ENCODE data around the gene POLR2H. TPM values are rescaled to one million over a fixed set of nuclear protein-coding genes. Genes with fewer than 3 reads are reported as not detected.

The POLR2H gene
- polyA plus RNA-seq, 1 donor (not counting 4 experiments of a cell fraction or from before 2014, with no cell fraction given), result 202 TPM

DNA sequence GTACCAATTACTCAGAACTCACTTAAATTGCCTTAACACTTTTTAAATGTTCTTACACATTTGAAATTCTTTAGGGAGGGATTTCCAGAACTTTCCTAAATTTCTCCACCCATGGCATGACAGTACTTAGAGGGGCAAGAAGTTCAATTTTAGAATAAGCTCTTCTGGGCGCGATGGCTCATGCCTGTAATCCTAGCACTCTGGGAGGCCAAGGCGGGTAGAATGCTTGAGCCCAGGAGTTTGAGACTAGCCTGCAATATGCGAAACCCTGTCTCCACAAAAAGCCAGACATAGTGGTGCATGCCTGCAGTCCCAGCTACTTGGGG is 13.5 kb upstream of the POLR2H start:
- peaks cover 11 to 13% of the 10 kb centered on the region in 2 experiments for H3K36me3 ChIP-seq (ENCODE audit: control insufficient read depth in 2 of 2, extremely low read depth in 1 of 2, insufficient read depth in 2 of 2, low read length in 2 of 2)
- peaks cover 11% of the 10 kb centered on the region for H3K4me1 ChIP-seq (ENCODE audit: control insufficient read depth, extremely low read depth, insufficient read depth, low read length)
- dilution Hi-C loops (cut with MboI; ENCODE audit: extremely low pct_ligation_motif_present, low sequenced_read_pairs), result no loop called here
- H3K27me3 ChIP-seq (ENCODE audit: control insufficient read depth, extremely low read depth, insufficient read depth, low read length), result no peaks in the 10 kb centered on the region
- no peak for DNase-seq (ENCODE audit: low read depth, low spot score)
- H3K27ac ChIP-seq (ENCODE audit: control insufficient read depth, insufficient read depth, low read length), result no peak overlapping the region
- H4K20me1 ChIP-seq (ENCODE audit: control insufficient read depth, extremely low read depth, insufficient read depth, low read length), result no peaks in the 10 kb centered on the region
- no peak for TF ChIP-seq EZH2 (IDR thresholded peaks at IDR 0.05; ENCODE audit: low read length)
- TF ChIP-seq, protein P1, sequence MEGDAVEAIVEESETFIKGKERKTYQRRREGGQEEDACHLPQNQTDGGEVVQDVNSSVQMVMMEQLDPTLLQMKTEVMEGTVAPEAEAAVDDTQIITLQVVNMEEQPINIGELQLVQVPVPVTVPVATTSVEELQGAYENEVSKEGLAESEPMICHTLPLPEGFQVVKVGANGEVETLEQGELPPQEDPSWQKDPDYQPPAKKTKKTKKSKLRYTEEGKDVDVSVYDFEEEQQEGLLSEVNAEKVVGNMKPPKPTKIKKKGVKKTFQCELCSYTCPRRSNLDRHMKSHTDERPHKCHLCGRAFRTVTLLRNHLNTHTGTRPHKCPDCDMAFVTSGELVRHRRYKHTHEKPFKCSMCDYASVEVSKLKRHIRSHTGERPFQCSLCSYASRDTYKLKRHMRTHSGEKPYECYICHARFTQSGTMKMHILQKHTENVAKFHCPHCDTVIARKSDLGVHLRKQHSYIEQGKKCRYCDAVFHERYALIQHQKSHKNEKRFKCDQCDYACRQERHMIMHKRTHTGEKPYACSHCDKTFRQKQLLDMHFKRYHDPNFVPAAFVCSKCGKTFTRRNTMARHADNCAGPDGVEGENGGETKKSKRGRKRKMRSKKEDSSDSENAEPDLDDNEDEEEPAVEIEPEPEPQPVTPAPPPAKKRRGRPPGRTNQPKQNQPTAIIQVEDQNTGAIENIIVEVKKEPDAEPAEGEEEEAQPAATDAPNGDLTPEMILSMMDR (optimal IDR thresholded peaks at IDR 0.05 in 1 of 3, IDR thresholded peaks at IDR 0.05 in 1 of 3, conservative IDR thresholded peaks at IDR 0.05 in 1 of 3; ENCODE audit: extremely low read depth in 1 of 3, insufficient read depth in 2 of 3, low read length in 3 of 3), result no peak
- H3K9me1 ChIP-seq (ENCODE audit: control insufficient read depth, extremely low read depth, insufficient read depth, low read length), result no peaks in the 10 kb centered on the region
- no peak overlapping the region for H3K9ac ChIP-seq (ENCODE audit: control insufficient read depth, extremely low read depth, insufficient read depth, low read length)
- no peak overlapping the region for H2AFZ ChIP-seq (ENCODE audit: control insufficient read depth, low read length)
- H3K79me2 ChIP-seq (ENCODE audit: control insufficient read depth, insufficient read depth, low read length), result no peaks in the 10 kb centered on the region
- no peak overlapping the region for H3K4me2 ChIP-seq (ENCODE audit: control insufficient read depth, extremely low read depth, insufficient read depth, low read depth, low read length)
- H3K9me3 ChIP-seq (ENCODE audit: control insufficient read depth, low read depth, low read length), result no peaks in the 10 kb centered on the region
- no peak for FAIRE-seq
- H3K4me3 ChIP-seq (ENCODE audit: control insufficient read depth in 2 of 3, extremely low read depth in 1 of 3, insufficient read depth in 2 of 3, low read depth in 1 of 3, low read length in 3 of 3), result no peak overlapping the region

- H3K27ac ChIP-seq (ENCODE audit: control insufficient read depth, insufficient read depth, low read length), result no peak overlapping the region
- H3K4me1 ChIP-seq (ENCODE audit: control insufficient read depth, extremely low read depth, insufficient read depth, low read length), result peaks cover 3% of the 10 kb centered on the region
- no peak for TF ChIP-seq EZH2 (IDR thresholded peaks at IDR 0.05; ENCODE audit: low read length)
- TF ChIP-seq, protein P1 (optimal IDR thresholded peaks at IDR 0.05 in 1 of 3, IDR thresholded peaks at IDR 0.05 in 1 of 3, conservative IDR thresholded peaks at IDR 0.05 in 1 of 3; ENCODE audit: extremely low read depth in 1 of 3, insufficient read depth in 2 of 3, low read length in 3 of 3), result no peak
- FAIRE-seq (no peak), DNase-seq (ENCODE audit: low read depth, low spot score) (no peak)
- H3K4me3 ChIP-seq (ENCODE audit: control insufficient read depth in 2 of 3, extremely low read depth in 1 of 3, insufficient read depth in 2 of 3, low read depth in 1 of 3, low read length in 3 of 3), result no peak overlapping the region
- H3K27me3 ChIP-seq (ENCODE audit: control insufficient read depth, extremely low read depth, insufficient read depth, low read length), result no peaks in the 10 kb centered on the region
- no peaks in the 10 kb centered on the region for H3K9me1 ChIP-seq (ENCODE audit: control insufficient read depth, extremely low read depth, insufficient read depth, low read length)
- no peak overlapping the region for H3K9ac ChIP-seq (ENCODE audit: control insufficient read depth, extremely low read depth, insufficient read depth, low read length)
- no peak overlapping the region for H3K4me2 ChIP-seq (ENCODE audit: control insufficient read depth, extremely low read depth, insufficient read depth, low read depth, low read length)
- no peaks in the 10 kb centered on the region for H4K20me1 ChIP-seq (ENCODE audit: control insufficient read depth, extremely low read depth, insufficient read depth, low read length)
- no peaks in the 10 kb centered on the region for H3K79me2 ChIP-seq (ENCODE audit: control insufficient read depth, insufficient read depth, low read length)
- no peak overlapping the region for H2AFZ ChIP-seq (ENCODE audit: control insufficient read depth, low read length)
- no peaks in the 10 kb centered on the region for H3K9me3 ChIP-seq (ENCODE audit: control insufficient read depth, low read depth, low read length)
- peaks cover 10 to 11% of the 10 kb centered on the region in 2 experiments for H3K36me3 ChIP-seq (ENCODE audit: control insufficient read depth in 2 of 2, extremely low read depth in 1 of 2, insufficient read depth in 2 of 2, low read length in 2 of 2)
- dilution Hi-C loops (cut with MboI; ENCODE audit: extremely low pct_ligation_motif_present, low sequenced_read_pairs), result no loop called here
Measured at GRCh38 chr3:184349563-184350470, 11.7 kb upstream of the POLR2H start.
